Activated CD4-positive, CD25-positive, alpha-beta regulatory T cell (primary cell): Measurements from ENCODE around the gene LRRC18.

Experiments
- DNase-seq, 4 experiments: peaks; one replicate each; lab custom pipeline; 2025; lab: John Stamatoyannopoulos, UW

The LRRC18 gene

DNA sequence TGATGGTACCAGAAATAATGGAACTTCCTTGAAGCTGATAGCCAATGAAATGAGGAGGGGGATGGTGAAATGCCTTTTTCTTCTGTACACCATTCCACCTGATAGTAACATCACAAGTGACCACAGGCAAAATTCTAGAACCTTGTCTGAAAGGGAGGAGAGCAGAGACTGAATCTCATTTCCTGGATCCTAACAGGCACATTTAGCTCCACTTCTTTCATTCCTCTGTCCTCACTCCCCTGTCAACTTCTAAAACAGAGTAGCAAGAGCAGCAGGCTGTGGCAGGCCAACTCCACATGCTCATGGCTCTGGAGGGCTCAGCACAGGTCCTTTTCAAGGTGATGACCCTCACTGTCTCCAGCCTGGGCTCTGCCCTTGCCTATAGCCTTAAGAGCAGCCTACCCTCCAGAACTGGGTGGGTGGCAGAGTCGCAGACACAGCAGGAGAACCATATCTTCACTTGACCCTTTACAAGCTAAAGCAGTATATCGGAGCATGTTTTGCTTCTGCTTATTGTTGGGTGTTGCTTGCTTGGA lies at the start of gene LRRC18:
TSS of gene LRRC18 (minus strand) at position 51 of the 536 bp plus-strand sequence. CDS start 25,685 bp downstream, outside the sequence.
- DNase-seq = no peak

DNA sequence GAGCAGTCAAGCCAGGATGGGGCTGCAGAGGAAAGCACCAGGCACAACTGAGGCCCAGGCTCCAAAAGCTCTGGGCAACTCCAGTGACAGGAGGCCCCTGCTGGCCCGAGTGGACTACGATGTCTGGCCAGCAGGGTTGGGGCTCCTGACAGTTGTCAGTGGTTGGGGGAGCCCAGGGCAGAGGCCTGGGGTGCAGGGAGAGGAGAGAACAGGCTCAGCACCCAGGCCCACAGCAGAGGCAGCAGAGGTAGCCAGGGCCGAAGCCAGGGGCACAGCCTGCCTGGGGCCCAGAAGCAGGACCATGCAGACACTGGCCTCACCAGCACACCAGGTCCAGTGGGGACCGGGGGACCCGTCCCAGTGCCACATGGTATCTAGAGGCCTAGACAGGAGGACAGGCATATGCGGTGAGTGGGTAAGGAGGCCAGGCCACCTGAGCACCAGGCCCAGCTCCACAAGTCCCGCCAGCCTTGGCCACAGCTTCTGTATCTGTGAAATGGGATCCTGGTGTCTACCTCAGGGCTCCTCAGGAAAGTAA lies 46.0 kb upstream of the LRRC18 start:
- DNase-seq = no peak

DNA sequence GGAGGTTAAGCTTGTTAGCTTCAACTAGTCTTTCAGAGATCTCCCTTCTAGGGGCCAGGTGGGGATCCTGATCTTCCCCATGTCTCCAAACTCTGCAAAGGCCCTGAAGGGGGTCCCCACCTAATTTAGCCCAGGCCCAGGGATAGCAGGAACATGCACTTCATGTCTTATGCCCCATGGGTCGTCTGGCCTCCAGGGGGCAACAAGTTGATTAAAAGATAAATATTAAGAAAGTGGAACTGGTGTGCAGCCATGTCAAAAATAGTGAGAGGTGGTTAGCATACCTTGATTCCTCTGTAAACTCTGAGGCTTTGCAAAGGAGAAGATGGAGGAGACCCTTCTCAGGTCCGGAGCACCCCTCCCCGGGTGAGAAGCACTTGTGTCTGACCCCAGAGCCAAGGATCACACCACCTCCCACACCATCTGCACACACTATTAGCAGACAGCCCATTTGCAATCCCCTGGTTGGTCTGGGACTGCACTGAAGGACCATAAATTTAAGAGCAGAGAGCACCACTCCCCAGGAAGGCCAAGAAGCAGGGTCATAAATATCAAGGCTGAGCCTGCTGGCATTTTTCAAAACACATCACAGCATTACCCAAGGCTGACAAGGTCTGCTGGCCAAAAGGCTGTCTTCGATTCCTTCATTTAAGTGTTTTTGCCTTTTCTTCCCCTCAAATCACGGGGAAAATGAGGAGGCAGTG lies 44.2 kb upstream of the LRRC18 start:
- DNase-seq = no peak

DNA sequence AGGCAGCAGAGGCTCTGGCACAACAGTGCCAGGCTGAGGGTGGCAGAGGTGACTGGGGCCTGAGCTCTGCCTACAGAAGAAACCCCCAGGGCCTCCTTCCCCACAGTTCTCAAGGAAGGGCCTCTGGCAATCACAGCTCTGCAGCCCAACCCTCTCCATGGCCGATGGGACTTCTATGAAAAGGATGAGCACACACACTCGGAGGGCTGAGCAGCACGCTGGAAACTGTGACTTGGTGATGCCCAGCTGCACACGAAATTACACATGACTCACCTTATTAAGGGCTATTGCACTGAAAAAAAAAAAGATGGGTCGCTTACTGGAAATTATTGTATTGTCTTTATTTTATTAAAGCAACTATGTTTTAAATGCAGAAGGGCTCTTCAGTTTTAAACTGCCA lies 42.9 kb upstream of the LRRC18 start:
- DNase-seq = no peak

DNA sequence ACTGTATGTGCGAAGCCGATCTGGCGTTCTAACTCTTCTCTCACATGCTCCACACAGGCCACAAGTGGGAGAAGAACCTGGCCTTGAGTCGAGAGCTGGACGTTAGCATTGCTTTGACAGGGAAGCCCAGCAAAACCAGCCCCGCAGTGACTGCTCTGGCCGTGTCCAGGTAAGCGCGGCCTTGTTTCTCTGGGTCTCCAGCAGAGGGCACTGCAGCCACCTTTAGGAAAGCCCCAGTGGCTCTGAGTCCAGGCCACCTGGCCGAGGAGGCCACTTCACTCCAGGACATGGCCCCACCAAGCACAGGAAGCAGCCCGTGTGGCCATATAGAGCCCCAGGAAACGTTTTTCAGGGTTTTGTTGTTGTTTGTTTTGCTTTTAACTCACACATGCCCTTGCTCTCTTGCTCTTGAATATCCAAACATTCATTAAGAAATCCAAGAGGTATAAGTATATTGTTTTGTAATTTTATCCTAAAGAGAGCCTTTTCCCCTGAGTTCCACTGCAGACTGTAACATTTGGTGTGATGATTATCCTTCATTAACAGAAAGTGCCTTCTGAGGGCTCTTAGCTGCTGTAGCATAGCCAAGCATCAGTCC lies 41.8 kb upstream of the LRRC18 start:
- no peak for DNase-seq

DNA sequence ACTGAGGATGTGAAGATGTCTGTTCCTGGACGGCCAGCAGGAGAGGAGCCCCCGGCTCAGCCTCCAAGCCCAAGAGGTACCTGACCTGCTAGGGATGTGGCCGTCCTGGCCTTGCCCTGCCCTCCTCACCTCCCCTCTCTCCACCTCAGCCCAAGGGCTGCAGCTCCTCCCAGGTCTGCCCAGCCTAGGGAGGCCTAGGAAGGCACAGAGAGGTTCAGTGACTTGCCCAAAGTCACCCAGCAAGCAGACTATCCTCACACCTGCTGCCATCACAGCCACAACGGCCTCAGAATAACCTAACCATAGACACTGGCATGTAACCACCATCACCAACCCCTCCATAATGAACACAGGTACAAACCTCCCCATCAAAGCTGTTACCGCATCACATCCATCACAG lies 38.7 kb upstream of the LRRC18 start:
- no peak for DNase-seq

DNA sequence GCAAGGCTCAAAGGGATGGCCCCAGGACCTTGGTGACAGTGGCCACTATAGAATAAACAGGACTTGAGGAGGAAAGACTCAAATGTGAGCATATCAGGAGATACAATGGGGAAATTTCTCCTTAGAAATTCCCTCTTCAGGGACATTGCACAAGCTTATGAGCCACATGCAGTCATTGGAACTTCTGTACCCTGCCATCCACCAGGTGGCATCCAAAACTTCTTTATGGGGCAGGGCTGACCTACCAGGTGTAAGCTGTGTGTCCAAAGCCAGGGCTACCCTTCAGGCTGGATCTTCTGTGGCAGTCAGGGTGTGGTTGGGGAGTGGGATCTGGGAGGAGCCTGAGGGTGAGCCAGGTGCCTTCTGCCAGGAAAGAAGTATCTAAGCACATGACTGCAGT lies 36.6 kb upstream of the LRRC18 start:
- DNase-seq = no peak

DNA sequence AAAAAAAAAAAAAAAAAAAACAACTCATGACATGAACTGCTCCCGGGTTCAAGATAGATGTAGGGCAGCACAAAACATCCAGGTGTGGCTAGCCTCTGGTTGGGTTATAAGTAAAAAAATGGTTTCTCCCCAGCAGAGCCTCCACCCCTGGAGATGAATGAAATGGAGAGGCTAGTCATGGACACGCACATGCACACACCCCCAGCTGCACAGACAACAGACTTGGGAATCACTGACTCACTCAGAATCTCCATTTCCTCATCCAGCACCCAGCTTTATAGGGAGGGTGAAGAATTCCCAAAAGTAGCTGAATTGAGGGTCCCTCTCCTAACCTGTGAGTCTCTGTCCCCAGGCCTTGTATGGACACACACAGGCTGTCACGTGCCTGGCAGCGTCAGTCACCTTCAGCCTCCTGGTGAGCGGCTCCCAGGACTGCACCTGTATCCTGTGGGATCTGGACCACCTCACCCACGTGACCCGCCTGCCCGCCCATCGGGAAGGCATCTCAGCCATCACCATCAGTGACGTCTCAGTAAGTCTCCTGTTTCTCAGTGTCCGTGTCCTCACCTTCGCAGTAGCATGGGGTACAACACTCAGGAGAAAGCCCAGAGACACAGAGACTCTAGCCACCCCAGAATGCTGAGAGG lies 35.0 kb upstream of the LRRC18 start:
- no peak for DNase-seq

DNA sequence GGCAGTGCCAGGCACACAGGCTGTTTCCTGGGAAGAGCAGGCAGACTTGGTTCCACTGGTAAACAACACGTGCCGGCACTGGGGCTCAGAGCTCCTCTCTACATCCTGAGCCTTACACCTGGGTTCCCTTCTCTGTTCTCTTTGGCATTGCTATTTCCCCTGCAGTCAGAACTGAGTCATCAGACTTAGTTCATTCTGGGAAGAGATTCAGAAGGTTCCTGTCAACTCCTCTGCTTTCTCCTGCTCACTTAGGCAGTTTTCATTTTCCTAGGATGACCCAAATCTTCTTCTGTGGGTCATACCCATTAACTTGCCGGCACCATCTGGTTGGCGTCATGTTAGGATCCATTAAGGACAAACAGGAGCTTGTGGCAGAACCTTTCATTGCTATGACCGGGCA lies 33.4 kb upstream of the LRRC18 start:
- DNase-seq = no peak

DNA sequence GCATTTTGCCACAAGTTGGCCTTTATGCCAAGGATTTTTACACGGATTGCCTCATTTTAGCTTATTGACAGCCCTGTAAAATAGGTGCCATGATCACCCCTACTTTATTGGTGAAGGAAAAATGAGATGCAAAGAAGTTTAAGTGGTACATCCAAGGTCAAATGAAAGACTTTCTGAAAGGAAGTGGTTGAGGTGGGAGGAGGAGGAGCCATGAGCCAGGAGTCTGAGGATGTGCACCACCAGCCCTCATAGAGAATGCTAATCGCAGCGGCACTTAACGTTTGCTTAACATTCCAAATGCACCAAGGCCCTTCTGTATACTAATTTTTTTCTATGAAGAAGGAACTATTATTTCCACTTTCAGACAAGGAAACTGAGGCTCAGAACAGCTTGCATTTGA lies 31.0 kb upstream of the LRRC18 start:
- no peak for DNase-seq

DNA sequence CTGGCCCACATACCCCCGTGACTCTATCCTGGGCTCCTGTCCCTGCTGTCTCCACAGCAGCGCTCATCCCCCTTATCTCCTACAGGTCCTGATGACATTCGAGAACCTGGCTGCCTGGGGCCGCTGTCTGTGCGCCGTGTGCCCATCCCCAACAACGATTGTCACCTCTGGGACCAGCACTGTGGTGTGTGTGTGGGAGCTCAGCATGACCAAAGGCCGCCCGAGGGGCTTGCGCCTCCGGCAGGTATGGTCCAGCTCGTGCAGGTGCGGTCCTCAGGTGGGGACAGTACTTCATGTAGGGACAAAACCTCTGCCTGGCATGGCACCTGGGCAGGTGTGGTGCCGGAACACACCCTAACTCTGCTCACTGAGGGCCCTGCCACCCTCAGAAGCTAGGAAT lies 30.4 kb upstream of the LRRC18 start:
- DNase-seq = no peak

DNA sequence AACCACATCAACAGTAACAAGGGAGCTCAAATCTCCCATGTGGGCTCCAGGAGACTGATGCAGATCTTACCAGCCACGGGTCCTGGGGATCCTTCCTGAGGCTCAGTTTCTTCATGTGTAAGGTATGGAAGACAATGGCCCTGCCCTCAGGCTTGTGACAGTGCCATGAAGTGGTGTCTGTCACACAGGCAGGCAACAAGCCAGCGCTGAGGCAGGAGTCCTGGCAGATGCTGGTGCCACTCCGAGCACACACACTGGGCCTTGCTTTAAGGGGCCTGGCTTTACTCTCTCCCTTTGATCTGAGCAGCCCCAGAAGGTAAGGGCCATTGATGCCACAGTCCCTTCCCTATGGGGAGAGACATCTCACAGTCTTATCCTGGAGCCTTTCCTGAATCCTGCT lies 28.4 kb upstream of the LRRC18 start:
- DNase-seq = no peak

DNA sequence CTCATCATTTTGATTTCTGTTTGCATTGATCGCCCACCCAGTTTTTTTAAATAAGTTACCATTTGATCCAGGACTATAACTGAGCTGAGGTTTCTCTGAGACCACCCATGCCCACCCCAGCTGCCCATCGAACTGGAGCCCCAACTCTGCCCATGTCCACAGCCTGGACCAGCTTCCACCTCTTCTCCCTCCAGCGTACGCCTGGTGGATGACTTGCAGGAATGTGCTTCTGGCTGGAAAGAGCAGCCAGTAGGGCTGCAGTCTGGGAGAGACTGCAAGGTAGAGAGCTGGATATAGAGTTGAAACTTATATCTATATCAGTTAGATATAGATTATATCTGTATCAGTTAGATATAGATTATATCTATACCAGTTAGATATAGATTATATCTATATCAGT lies 25.8 kb upstream of the LRRC18 start:
- DNase-seq = no peak

DNA sequence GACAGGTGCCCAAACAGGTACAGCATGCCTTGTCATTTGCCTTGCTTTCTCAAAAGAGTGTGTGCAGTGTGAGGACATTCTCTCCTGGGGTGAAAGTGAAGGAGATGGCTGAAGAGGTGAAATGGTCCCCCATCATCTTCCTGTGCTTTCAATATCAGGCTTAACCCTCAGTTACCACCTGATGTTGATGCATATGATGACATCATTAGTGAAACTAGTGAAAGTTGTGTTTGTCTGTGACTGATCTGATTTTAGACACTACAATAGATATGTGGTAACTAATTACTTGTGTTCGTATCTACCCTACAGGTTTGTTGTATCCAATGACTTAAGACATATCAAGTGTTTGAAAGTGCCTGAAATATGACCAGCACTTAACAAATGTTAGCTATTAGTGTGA lies 24.4 kb upstream of the LRRC18 start:
- DNase-seq = no peak

DNA sequence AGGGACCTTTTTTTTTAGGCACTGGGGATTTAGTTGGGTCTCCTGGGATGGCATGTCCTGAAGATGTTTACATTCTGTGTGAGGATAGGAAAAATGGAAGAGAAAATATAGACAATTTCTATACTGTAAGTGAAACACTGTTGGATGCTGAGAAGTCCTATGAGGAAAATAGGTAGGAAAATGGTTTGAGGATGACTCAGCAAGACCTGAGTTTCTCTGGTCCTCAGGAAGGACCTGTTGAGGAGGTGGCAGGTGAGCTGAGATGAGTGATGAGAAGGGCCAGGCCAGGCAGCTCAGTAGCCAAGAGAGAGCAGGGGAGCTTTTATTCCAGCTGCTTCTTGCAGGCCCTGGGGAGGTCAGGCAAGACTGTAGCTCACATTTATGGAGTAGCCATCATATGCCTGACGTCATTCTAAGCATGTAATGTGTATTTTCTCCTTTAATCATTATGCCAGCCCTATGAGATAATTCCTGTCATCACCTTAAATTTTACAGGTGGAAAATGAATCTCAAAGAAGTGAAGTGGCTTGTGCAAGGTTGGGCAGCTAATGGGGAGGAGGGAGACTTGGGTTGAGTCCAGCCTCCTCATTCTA lies 19.1 kb upstream of the LRRC18 start:
- DNase-seq = no peak

DNA sequence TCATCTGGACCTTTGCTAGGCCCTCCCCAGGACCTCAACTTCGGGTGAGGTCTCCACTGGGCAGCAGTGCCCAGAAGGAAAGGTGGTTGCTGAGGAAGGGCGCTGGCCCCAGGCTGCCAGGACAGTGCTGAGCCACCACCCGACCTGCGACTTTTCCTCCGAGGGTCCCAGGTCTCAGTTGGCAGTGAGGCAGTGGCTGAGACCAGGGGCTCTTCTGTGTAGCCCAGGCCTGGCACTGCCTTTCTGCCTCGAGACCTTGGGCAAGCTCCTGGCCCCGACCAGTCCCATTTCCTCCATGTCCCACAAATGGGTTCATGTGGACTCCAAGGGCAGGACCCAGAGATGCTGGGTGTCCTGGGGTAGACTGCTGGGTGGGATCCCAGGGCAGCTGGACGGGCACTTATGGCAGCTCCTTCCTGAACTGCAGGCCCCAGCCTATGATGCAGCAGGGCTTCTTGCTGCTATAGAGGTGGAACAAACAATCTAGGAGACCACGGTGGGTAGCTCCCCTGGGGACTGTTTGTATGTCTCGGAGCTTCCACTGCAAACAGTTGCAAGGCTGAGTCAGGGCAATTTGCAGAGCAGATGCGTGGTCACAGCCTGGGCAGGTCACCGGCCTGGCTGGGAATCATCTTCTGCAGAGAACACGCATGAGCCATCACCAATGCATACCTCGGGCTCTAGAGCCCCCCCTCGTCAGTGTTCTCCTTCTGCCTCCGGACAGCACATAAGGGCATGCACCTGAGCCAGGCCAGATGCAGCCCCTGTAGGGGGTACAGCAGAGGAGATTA lies 17.9 kb upstream of the LRRC18 start:
- DNase-seq = no peak

DNA sequence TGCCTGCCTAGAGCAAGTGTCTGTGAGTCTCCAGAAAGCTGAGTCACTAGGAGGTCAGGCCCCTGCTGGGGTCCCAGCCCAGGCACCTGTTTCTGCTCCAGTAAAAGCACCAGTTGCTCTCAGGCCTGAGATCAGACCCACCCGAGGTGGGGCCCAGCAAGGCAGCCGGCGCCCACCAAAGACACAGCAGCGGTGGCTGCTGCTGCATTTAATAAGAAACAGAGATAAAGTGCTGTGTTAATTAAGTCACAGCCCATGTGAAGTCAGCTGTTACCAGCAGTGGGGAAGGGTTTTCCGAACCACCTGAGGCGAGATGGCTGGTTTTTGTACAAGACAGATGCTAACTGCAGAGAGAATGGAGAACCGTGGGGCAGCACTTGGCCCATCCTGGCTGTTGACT lies 12.1 kb upstream of the LRRC18 start:
- DNase-seq = no peak

DNA sequence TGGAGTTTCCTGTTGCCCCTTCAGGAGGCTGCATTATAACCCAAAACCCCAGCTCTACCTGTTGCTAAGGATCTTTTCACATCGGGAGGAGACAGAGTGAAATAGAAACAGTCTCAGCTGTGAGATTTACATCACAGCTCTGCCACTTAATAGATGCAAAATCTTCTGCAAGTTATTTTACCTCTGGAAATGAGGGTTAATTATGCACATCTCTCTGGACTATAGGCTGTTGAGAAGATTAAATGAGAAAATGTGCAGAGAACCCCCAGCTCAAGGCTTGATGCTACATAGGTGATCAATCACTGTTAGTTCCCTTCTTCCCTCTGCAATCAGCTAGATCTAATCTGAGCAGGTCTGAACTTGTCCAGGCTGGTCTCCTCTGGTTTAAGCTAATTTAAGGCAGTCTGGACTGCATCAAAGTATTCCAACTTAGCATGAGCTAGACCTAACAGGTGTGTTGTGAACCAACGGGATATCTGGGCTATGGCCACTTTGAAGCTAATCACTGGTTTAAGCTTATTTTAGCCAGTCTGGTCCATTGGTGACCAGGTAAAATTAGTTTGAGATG lies 8.9 kb upstream of the LRRC18 start:
- DNase-seq = no peak

DNA sequence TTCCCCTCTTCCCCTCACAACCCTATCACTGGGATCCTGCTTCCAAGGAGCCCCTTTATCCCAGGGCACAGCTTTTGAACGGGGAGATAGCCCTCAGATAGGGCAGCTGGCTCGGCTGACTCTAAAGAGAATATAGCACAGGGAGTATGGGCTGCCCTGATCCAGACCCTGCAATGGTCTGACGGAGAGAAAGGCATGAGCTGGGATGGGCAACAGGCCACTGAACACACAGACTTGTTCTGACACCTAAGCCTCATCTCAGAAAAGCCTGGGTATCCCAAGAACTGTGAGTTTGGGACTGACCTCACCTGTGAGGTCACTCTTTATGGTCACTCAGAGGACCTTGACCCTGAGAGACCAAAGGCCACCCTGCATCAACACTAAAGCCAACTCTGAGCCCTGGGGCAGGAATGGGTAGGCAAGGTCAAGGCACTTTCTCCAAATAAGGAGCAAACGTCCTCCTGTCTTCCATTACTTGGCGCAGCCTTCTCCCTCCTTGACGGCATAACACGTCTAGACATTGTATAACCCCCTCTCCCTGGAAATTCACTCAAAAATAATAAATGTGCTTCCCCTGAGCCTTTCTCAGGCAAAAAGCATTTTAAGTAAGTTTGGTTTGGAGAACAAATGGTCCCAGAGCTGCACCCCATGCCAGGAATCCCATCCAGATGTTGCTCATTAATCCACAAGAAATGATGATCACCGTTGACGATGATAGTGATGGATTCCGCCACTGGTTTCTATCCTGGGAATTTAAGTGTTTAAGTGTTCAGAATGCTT lies 8.2 kb upstream of the LRRC18 start:
- DNase-seq = no peak

DNA sequence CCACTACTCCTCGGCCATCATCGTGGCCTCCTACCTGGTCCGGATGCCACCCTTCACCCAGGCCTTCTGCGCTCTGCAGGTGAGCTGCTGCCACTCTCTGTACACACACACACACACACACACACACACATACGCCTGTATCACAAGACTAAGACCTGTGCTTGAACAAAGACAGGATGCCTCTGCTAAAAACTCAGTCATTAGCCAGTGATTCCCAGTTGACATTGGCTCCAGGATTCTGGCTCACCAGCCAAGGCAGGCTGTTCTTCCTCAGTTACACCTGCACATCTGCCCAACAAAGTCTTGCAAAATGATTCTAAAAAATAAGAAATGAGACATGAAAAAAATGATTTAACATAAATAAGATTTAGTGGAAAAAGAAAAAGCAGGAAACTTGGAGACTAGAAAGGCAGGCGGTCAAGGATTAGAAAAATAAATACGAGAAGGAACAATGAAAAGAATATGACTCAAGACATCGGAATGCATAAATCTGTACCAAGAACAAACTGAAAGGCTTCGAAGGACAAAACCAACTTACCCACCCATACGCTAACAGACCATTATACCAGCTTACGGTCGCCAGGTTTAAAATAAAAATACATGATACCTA lies 7.4 kb upstream of the LRRC18 start:
- no peak for DNase-seq
